HEK293 (cell line): Measurements from ENCODE around the gene SAG.

Source experiments
- REPIN1 ChIP-seq: fragments of 450-650 bp; formaldehyde crosslinking; IDR thresholded peaks from 2 replicates; pipeline ENCODE4 v1.5.1; 2017; ENCODE audit warnings: missing biosample characterization, missing genetic modification characterization, low read depth
- TCF7L2 ChIP-seq: IDR thresholded peaks from 2 replicates; pipeline ENCODE4 v1.6.1; 2011; ENCODE audit warnings: low read depth, mild to moderate bottlenecking, inconsistent platforms, low read length, moderate library complexity, borderline replicate concordance
- TSHZ1 ChIP-seq: fragments of 450-650 bp; formaldehyde crosslinking; IDR thresholded peaks from 2 replicates; pipeline ENCODE4 v1.5.1; 2016; ENCODE audit warnings: missing biosample characterization, missing genetic modification characterization, borderline replicate concordance
- ZNF138 ChIP-seq: fragments of 450-650 bp; formaldehyde crosslinking; IDR thresholded peaks from 2 replicates; pipeline ENCODE4 v1.5.1; 2016; ENCODE audit warnings: missing biosample characterization, missing genetic modification characterization, borderline replicate concordance
- ZNF391 ChIP-seq: fragments of 450-650 bp; formaldehyde crosslinking; IDR thresholded peaks from 2 replicates; pipeline ENCODE4 v1.5.1; 2016; ENCODE audit warnings: low read depth, missing biosample characterization, missing genetic modification characterization, borderline replicate concordance
- ZXDB ChIP-seq: fragments of 450-650 bp; formaldehyde crosslinking; IDR thresholded peaks from 2 replicates; pipeline ENCODE4 v1.5.1; 2016; ENCODE audit warnings: missing biosample characterization, missing genetic modification characterization
- TF ChIP-seq, protein P1 (sequence below): fragments of 450-650 bp; formaldehyde crosslinking; IDR thresholded peaks from 2 replicates; pipeline ENCODE4 v1.5.1; 2016; ENCODE audit warnings: missing biosample characterization, missing genetic modification characterization
- TF ChIP-seq, protein P2 (sequence below): sonication (generic); formaldehyde crosslinking; IDR thresholded peaks from 2 replicates; pipeline ENCODE4 v1.8.1; 2022; ENCODE audit warnings: mild to moderate bottlenecking, moderate library complexity, missing genetic modification reagents
- TF ChIP-seq, protein P3 (sequence below): fragments of 450-650 bp; formaldehyde crosslinking; IDR thresholded peaks from 2 replicates; pipeline ENCODE4 v1.5.1; 2017; ENCODE audit warnings: missing biosample characterization, missing genetic modification characterization

- TF ChIP-seq, protein P1, sequence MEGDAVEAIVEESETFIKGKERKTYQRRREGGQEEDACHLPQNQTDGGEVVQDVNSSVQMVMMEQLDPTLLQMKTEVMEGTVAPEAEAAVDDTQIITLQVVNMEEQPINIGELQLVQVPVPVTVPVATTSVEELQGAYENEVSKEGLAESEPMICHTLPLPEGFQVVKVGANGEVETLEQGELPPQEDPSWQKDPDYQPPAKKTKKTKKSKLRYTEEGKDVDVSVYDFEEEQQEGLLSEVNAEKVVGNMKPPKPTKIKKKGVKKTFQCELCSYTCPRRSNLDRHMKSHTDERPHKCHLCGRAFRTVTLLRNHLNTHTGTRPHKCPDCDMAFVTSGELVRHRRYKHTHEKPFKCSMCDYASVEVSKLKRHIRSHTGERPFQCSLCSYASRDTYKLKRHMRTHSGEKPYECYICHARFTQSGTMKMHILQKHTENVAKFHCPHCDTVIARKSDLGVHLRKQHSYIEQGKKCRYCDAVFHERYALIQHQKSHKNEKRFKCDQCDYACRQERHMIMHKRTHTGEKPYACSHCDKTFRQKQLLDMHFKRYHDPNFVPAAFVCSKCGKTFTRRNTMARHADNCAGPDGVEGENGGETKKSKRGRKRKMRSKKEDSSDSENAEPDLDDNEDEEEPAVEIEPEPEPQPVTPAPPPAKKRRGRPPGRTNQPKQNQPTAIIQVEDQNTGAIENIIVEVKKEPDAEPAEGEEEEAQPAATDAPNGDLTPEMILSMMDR (tag by site-specific recombination): no peak
- TF ChIP-seq, protein P2, sequence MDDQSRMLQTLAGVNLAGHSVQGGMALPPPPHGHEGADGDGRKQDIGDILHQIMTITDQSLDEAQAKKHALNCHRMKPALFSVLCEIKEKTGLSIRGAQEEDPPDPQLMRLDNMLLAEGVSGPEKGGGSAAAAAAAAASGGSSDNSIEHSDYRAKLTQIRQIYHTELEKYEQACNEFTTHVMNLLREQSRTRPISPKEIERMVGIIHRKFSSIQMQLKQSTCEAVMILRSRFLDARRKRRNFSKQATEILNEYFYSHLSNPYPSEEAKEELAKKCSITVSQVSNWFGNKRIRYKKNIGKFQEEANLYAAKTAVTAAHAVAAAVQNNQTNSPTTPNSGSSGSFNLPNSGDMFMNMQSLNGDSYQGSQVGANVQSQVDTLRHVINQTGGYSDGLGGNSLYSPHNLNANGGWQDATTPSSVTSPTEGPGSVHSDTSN: no peak
- TF ChIP-seq REPIN1 (tag by site-specific recombination) (no peak), ZNF391 (no peak), TSHZ1 (tag by site-specific recombination) (no peak), TCF7L2 (no peak), ZNF138 (tag by site-specific recombination) (no peak), ZXDB (tag by site-specific recombination) (no peak)
- TF ChIP-seq, protein P3, sequence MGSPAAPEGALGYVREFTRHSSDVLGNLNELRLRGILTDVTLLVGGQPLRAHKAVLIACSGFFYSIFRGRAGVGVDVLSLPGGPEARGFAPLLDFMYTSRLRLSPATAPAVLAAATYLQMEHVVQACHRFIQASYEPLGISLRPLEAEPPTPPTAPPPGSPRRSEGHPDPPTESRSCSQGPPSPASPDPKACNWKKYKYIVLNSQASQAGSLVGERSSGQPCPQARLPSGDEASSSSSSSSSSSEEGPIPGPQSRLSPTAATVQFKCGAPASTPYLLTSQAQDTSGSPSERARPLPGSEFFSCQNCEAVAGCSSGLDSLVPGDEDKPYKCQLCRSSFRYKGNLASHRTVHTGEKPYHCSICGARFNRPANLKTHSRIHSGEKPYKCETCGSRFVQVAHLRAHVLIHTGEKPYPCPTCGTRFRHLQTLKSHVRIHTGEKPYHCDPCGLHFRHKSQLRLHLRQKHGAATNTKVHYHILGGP: no peak
Observed at GRCh38 chr2:233281553-233281952, 26.1 kb upstream of the SAG start.
